Endothelial cell of umbilical vein (primary cell): Measurements from ENCODE around the gene NUDT17. TPM values are rescaled to one million over a fixed set of nuclear protein-coding genes. Genes with fewer than 3 reads are reported as not detected.

Experiments
- BruUV-seq: library from RNA; stranded (reverse); fragments of 400-500 nt; replicated peaks from 2 replicates; lab custom pipeline; 2021; lab: Mats Ljungman, UMichigan
- CTCF ChIA-PET: fragments of 300-600, 350-600 bp; sonication (Branson Sonifier 250); formaldehyde crosslinking; loops from one replicate; lab custom pipeline; 2021; ENCODE audit warnings: antibody characterized with exemption, inconsistent platforms; lab: Charles Lee
- POLR2A ChIA-PET: fragments of 300-600, 350-600 bp; sonication (Branson Sonifier 250); formaldehyde crosslinking; loops from one replicate; lab custom pipeline; 2021; ENCODE audit warnings: antibody characterized with exemption, inconsistent platforms; lab: Charles Lee
- DNase-seq: peaks from one replicate; pipeline ENCODE4 v3.0.0-alpha.2; 2011; ENCODE audit warnings: low read depth, low spot score
- FAIRE-seq: peaks from 2 replicates; lab custom pipeline; 2011; peaks lifted over from hg19 to GRCh38; lab: Jason Lieb, UNC
- H2AFZ ChIP-seq: 2 replicates; pipeline ENCODE4 v1.6.0; 2012; ENCODE audit warnings: low read depth, low read length, control low read depth, inconsistent platforms
- H3K27ac ChIP-seq: 2 replicates; pipeline ENCODE4 v1.5.1; 2011; ENCODE audit warnings: low read depth, mild to moderate bottlenecking, control low read depth, low read length, moderate library complexity; ENCODE audit not compliant: insufficient read depth
- H3K27me3 ChIP-seq, 2 experiments: 2 replicates each; pipeline versions ENCODE4 v1.6.0 to v1.6.1; 2011; ENCODE audit warnings: low read length in 2 of 2, mixed read lengths in 1 of 2; ENCODE audit not compliant: control insufficient read depth in 2 of 2, insufficient read depth in 2 of 2
- H3K36me3 ChIP-seq, 2 experiments: 2 replicates in 1 of 2; 3 replicates in 1 of 2; pipeline ENCODE4 v1.5.1; 2011; ENCODE audit warnings: low read length in 2 of 2, mild to moderate bottlenecking in 1 of 2, moderate library complexity in 1 of 2; ENCODE audit not compliant: control insufficient read depth in 2 of 2, insufficient read depth in 2 of 2; ENCODE audit errors: extremely low read depth in 1 of 2
- H3K4me1 ChIP-seq: 3 replicates; pipeline ENCODE4 v1.5.1; 2011; ENCODE audit warnings: mild to moderate bottlenecking, low read length; ENCODE audit not compliant: control insufficient read depth, insufficient read depth; ENCODE audit errors: extremely low read depth
- H3K4me2 ChIP-seq: 2 replicates; pipeline ENCODE4 v1.6.1; 2011; ENCODE audit warnings: low read length, control low read depth, mixed read lengths; ENCODE audit not compliant: insufficient read depth
- H3K4me3 ChIP-seq, 3 experiments: fragments of 200-600 bp in 1 of 3; sonication (generic), shearing (Covaris generic) in 1 of 3; replicated peaks in 1 of 3; 2 replicates each; pipeline ENCODE4 v1.5.1; 2011 to 2016; ENCODE audit warnings: control low read depth in 3 of 3, low read length in 3 of 3, mild to moderate bottlenecking in 2 of 3, inconsistent platforms in 1 of 3, low read depth in 1 of 3, moderate library complexity in 1 of 3; ENCODE audit not compliant: insufficient read depth in 1 of 3
- H3K79me2 ChIP-seq: 2 replicates; pipeline ENCODE4 v1.6.0; 2012; ENCODE audit warnings: low read length, inconsistent platforms; ENCODE audit not compliant: control insufficient read depth, insufficient read depth
- H3K9ac ChIP-seq: replicated peaks from 2 replicates; pipeline ENCODE3; 2011; ENCODE audit warnings: low read length, control low read depth; ENCODE audit not compliant: insufficient read depth; ENCODE audit errors: extremely low read depth
- H3K9me1 ChIP-seq: replicated peaks from 3 replicates; pipeline ENCODE4 v1.6.0; 2011; ENCODE audit warnings: mild to moderate bottlenecking, low read length; ENCODE audit not compliant: control insufficient read depth, insufficient read depth; ENCODE audit errors: extremely low read depth
- H3K9me3 ChIP-seq: replicated peaks from 2 replicates; pipeline ENCODE4 v1.5.1; 2012; ENCODE audit warnings: low read length, inconsistent platforms; ENCODE audit not compliant: control insufficient read depth, insufficient read depth
- H4K20me1 ChIP-seq: replicated peaks from 2 replicates; pipeline ENCODE3; 2011; ENCODE audit warnings: mild to moderate bottlenecking, low read length; ENCODE audit not compliant: control insufficient read depth, insufficient read depth; ENCODE audit errors: extremely low read depth
- CTCF ChIP-seq, 2 donors: IDR thresholded peaks; 1 replicate in 1 of 2; 2 replicates in 1 of 2; pipeline ENCODE4 v1.5.1; 2011; ENCODE audit warnings: low read length in 2 of 2, mild to moderate bottlenecking in 2 of 2, moderate library complexity in 2 of 2, control low read depth in 1 of 2, inconsistent platforms in 1 of 2, low read depth in 1 of 2; ENCODE audit not compliant: insufficient read depth in 1 of 2; ENCODE audit errors: extremely low read depth in 1 of 2
- EZH2 ChIP-seq: IDR thresholded peaks from 2 replicates; pipeline ENCODE4 v1.6.1; 2012; ENCODE audit warnings: borderline replicate concordance, low read depth, mild to moderate bottlenecking, moderate library complexity, low read length, inconsistent platforms; ENCODE audit not compliant: severe bottlenecking
- FOS ChIP-seq: IDR thresholded peaks from 2 replicates; pipeline ENCODE4 v1.6.1; 2011; ENCODE audit warnings: mild to moderate bottlenecking, low read length, moderate library complexity, borderline replicate concordance; ENCODE audit not compliant: insufficient read depth
- GATA2 ChIP-seq: IDR thresholded peaks from 2 replicates; pipeline ENCODE4 v1.7.0; 2011; ENCODE audit warnings: low read depth, mild to moderate bottlenecking, moderate library complexity, mixed read lengths, low read length; ENCODE audit not compliant: insufficient read length, insufficient read depth
- JUN ChIP-seq: IDR thresholded peaks from 2 replicates; pipeline ENCODE4 v1.6.1; 2011; ENCODE audit warnings: borderline replicate concordance, low read depth; ENCODE audit not compliant: insufficient read length, insufficient read depth
- MAX ChIP-seq: IDR thresholded peaks from 2 replicates; pipeline ENCODE4 v1.6.1; 2011; ENCODE audit not compliant: insufficient read depth, insufficient read length
- MYC ChIP-seq: IDR thresholded peaks from one replicate; pipeline ENCODE4 v1.6.1; 2011; ENCODE audit warnings: mild to moderate bottlenecking, low read depth, low read length
- POLR2A ChIP-seq: IDR thresholded peaks from 2 replicates; pipeline ENCODE4 v1.6.1; 2012; ENCODE audit warnings: low read depth, mild to moderate bottlenecking, control low read depth, low read length
- POLR2AphosphoS5 ChIP-seq: IDR thresholded peaks from 2 replicates; pipeline ENCODE4 v1.6.1; 2012; ENCODE audit warnings: low read depth, mild to moderate bottlenecking, control low read depth, low read length, moderate library complexity; ENCODE audit not compliant: insufficient read depth
- dilution Hi-C: fragments of 300-500 bp; cut with MboI; formaldehyde crosslinking; loops from one replicate; pipeline ENCODE4 v1.15.0; 2019; ENCODE audit warnings: low sequenced_read_pairs; ENCODE audit not compliant: extremely low pct_ligation_motif_present
- intact Hi-C: fragments of 100-400 bp; cut with micrococcal nuclease; formaldehyde crosslinking; loops from one replicate; pipeline ENCODE4 v1.10.0; 2022
- polyA plus RNA-seq, 4 experiments: library from polyadenylated mRNA; depleted of rRNA in 3 of 4; stranded (reverse) in 3 of 4; unstranded in 1 of 4; fragments of >200 nt; gene quantifications; 2 replicates each; pipeline versions ENCODE4 v1.2.1 to v1.2.3, GENCODE V29; 2011 to 2012; ENCODE audit warnings: missing spikeins in 1 of 4
- total RNA-seq: library from RNA; stranded (reverse); gene quantifications from 2 replicates; pipeline ENCODE4 v1.2.3, GENCODE V29; 2021

NUDT17 gene
- total and polyA plus RNA-seq, 2 donors (not counting 3 experiments of a cell fraction or from before 2014, with no cell fraction given) = 3.6 to 9.0 TPM

DNA sequence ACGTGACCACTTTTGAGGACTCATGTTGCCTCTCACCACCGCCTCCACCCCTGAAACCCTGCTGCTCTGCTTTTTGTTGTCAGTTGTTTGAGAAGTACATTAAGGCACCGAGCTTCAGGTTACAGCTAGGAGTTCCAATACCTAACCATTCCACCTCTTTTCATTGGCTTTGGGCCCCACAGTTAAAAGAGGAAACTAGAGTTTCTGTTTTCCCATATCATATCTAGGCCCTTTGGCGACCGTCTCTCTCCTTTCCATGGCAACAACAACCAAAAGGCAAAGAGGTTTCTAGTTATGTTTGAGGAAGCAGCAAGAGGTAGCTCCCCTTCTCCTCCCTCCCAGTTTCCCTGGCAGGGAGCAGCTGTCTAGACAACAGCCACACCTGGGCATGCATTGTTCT, 34.3 kb downstream of the NUDT17 start:
- H4K20me1 ChIP-seq = no peaks in the 10 kb centered on the region
- FAIRE-seq = no peak
- DNase-seq = no peak
- no peak overlapping the region for H3K9ac ChIP-seq
- no peaks in the 10 kb centered on the region for H3K36me3 ChIP-seq
- BruUV-seq = no TSS peak
- no peak overlapping the region for H3K4me2 ChIP-seq
- dilution Hi-C loops = no loop called here
- ChIA-PET CTCF (interaction anchor here (1.0 to 3.6 kb wide), 5 partner anchors 11 to 34 kb away, joined by 4 to 16 read pairs (median 6); partner anchors contain the start of genes ITGA10 and NUDT17), POLR2A (interaction anchor here (1.2 kb wide), 1 partner anchor 21 kb away, joined by 3 read pairs; the partner anchor contains the start of gene PIAS3)
- H3K4me3 ChIP-seq = no peak overlapping the region
- H3K9me3 ChIP-seq = no peaks in the 10 kb centered on the region
- peaks cover 2 to 3% of the 10 kb centered on the region in 2 experiments for H3K27me3 ChIP-seq
- no peaks in the 10 kb centered on the region for H3K79me2 ChIP-seq
- TF ChIP-seq MYC (no peak), POLR2A (no peak), CTCF (IDR thresholded peaks at IDR 0.05; ENCODE audit: extremely low read depth in 1 of 2, insufficient read depth in 1 of 2, low read depth in 1 of 2, low read length in 2 of 2) (no peak), MAX (no peak), JUN (no peak), GATA2 (no peak), POLR2AphosphoS5 (no peak), FOS (no peak), EZH2 (no peak)
- peaks cover 6% of the 10 kb centered on the region for H3K4me1 ChIP-seq
- H3K27ac ChIP-seq = no peak overlapping the region
- no peak overlapping the region for H2AFZ ChIP-seq
- intact Hi-C loops = no loop called here
- H3K9me1 ChIP-seq = no peaks in the 10 kb centered on the region
